NCI-H526 treated with DMSO at 0.1 percent for 48 hours (cell line): ENCODE data around the gene CREG2.

ENCODE experiments used
- DNase-seq: peaks from one replicate; lab custom pipeline; 2025; lab: John Stamatoyannopoulos, UW

Gene CREG2

DNA sequence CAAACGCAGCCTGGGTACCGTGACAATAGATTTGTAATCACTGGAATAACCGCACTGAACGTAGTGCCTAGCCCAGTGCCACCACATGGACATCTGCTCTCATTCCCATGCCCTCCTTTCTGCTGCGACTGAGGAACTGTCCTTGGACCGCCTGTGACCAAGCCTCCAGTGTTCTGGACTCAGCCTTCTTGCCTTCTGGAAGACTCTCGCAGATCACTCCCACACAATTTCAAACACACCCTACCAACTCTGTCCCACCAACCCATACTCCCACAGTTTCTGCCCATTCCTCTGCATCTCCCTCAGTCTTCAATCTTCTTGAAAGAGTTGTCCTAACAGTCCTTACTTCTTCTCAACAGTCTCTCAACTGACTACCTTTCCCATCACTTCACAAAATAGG, 80.9 kb downstream of the CREG2 start:
- DNase-seq = no peak

- DNase-seq = no peak
Observed at GRCh38 chr2:101305492-101306078, 81.7 kb downstream of the CREG2 start.

DNA sequence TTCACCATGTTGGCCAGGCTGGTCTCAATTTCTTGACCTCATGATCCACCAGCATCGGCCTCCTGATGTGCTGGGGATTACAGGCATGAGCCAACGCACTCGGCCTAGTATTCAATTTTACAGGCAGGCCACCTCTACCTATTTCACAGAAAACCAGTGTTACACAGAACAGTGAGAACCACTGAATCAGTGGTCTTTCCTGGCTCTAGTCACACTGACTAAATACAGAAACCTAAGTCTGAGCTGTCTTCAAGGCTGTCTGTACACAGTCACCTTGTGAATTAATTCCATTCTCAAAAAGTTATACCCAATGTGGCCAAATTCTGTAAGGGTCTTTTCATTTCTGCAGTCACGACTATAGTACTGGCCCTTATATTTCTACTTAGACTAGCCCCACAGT, 82.3 kb downstream of the CREG2 start:
- DNase-seq = no peak

DNA sequence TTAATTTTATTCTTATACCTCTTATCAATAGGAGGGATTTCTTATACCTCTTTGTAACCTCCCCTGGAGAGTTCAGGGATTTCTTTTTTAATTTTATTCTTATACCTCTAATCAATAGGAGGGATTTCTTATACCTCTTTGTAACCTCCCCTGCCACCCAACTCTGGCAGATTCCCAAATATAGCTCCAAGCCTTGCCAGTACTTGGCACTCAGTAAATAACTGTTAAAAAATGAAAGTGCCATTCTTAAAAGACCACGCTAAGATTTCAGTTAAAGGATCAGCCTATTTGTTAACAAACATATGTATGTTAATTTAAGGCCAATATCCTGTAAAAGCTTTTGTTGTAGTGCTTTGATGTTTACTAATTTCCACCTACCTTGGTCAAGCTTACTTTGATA, 83.6 kb downstream of the CREG2 start:
- DNase-seq = no peak

GRCh38 chr2:101302016-101302415, 85.3 kb downstream of the CREG2 start:
- DNase-seq = no peak

- no peak for DNase-seq
Observed at GRCh38 chr2:101300836-101301235, 86.5 kb downstream of the CREG2 start.

DNA sequence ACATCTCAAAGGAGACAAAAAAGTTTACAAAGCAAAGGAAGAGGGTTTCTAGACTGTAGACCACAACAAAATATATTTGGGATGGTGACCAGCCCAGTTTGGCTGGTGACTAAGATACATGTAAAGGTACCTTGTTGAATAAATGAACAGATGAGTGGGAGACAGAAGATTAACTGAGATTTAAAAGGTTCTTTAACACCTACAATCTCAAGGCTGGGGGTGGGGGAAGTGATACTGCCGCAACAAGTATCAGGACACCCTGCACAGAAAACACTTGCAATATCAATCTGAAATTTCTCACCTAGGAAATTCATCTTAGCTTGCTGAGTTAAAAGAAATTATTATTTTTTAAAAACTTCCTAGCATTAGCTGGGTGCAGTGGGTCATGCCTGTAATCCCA, 87.1 kb downstream of the CREG2 start:
- no peak for DNase-seq

DNA sequence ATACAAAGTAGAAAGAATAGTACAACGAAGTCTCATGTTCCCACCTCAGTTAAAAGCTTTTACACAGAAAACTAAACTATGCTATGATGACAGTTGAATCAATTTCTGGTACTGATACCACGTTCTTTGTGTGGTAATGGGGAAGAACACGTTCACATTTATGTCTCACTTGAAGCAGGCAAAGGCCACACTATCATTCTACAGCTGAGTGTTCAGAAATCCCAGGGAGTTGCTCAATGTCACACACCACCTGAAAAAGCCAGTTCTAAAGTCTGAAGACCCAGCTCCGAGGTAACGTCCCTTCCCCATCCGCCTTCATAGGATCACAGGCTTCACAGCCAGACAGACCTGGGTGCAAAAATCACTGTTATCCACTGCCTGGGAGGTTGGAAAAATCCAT, 87.7 kb downstream of the CREG2 start:
- no peak for DNase-seq

- no peak for DNase-seq
Observed at GRCh38 chr2:101297383-101297782, 89.9 kb downstream of the CREG2 start.

DNA sequence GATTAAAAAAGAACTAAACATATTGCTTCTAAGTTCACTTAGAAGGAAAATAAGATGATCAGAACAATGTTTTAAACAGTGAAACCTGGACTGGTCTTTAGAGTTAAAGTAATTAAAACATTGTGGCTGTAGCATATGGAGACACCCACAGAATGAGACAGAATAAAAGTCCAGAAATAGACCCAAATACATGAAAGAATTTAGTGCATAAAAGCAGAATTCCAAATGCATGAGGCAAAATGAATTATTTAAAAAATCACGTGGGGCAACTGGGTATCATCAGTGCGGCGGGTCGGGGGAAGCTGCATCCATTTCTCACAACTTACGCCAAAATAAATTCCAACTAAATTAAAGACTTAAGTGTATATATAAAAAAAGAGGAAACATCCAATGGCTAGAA, 90.9 kb downstream of the CREG2 start:
- no peak for DNase-seq

DNA sequence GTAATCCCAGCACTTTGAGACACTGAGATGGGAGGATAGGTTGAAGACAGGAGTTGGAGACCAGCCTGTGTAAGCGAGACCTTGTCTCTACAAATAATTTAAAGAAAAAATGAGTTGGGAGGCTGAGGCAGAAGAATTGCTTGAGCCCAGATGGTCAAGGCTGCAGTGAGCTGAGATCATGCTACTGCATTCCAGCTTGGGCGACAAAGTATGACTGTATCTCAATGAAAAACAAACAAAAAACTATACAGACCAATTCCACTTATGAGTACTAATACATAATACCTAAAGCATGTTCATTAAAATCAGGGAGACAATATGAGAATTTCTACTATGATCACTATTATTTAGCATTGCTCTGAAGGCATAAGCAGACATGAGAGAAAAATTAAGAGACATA, 91.4 kb downstream of the CREG2 start:
- no peak for DNase-seq
